Measurements from ENCODE around the gene PRR18. TPM values are rescaled to one million over a fixed set of nuclear protein-coding genes. Genes with fewer than 3 reads are reported as not detected.

Gene PRR18
- total and polyA plus RNA-seq, 9 of the 15 experiments (the other 6 are each of a cell fraction or from before 2014, with no cell fraction given), result not detected

GRCh38 chr6:166279393-166279679 is 28.9 kb downstream of the PRR18 start:
- 0% methylated on average over 1 of the region's 1 CpG for WGBS (ENCODE audit: insufficient coverage, low coverage, missing lambda C conversion rate)
- POLR2A ChIA-PET, result no interaction called here
- CTCF ChIA-PET (ENCODE audit: low intra/inter-chr PET ratio), result interaction anchor here (0.7 kb wide), 1 partner anchor 122 kb away, joined by 3 read pairs; no protein-coding TSS in a partner anchor
- TF ChIP-seq IRF1 (CRISPR knock-in tag; IDR thresholded peaks at IDR 0.05; ENCODE audit: borderline replicate concordance) (no peak), PTBP1 (IDR thresholded peaks at IDR 0.05; ENCODE audit: low read depth, low read length) (no peak), PHB2 (IDR thresholded peaks at IDR 0.05; ENCODE audit: low read depth) (no peak), TEAD1 (CRISPR knock-in tag; IDR thresholded peaks at IDR 0.05) (0 out of 4 replicates have a peak, but pooled peaks of 1 of the 2 experiments have one; percentile 37), NR2C2 (CRISPR knock-in tag; IDR thresholded peaks at IDR 0.05) (peak; percentile 36; the same call in 1 of the 2 replicates), NR2C2 (tag; IDR thresholded peaks at IDR 0.05) (no peak), LEF1 (IDR thresholded peaks at IDR 0.05) (no peak), ZNF274 (IDR thresholded peaks at IDR 0.05; ENCODE audit: borderline replicate concordance, low read depth, low read length) (no peak), GATA2 (CRISPR knock-in tag; IDR thresholded peaks at IDR 0.05) (no peak), ZNF79 (CRISPR knock-in tag; IDR thresholded peaks at IDR 0.05; ENCODE audit: low read depth) (no peak), POU5F1 (IDR thresholded peaks at IDR 0.05; ENCODE audit: borderline replicate concordance, low read depth, low read length, partially characterized antibody) (no peak), XRCC3 (IDR thresholded peaks at IDR 0.05) (no peak), POLR2A (conservative IDR thresholded peaks at IDR 0.05) (no peak)
- TF ChIP-seq, protein P1, sequence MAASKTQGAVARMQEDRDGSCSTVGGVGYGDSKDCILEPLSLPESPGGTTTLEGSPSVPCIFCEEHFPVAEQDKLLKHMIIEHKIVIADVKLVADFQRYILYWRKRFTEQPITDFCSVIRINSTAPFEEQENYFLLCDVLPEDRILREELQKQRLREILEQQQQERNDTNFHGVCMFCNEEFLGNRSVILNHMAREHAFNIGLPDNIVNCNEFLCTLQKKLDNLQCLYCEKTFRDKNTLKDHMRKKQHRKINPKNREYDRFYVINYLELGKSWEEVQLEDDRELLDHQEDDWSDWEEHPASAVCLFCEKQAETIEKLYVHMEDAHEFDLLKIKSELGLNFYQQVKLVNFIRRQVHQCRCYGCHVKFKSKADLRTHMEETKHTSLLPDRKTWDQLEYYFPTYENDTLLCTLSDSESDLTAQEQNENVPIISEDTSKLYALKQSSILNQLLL (CRISPR knock-in tag; IDR thresholded peaks at IDR 0.05; ENCODE audit: borderline replicate concordance), result no peak
- TF ChIP-seq, protein P2, sequence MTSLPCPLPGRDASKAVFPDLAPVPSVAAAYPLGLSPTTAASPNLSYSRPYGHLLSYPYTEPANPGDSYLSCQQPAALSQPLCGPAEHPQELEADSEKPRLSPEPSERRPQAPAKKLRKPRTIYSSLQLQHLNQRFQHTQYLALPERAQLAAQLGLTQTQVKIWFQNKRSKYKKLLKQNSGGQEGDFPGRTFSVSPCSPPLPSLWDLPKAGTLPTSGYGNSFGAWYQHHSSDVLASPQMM (CRISPR knock-in tag; IDR thresholded peaks at IDR 0.05), result no peak
- TF ChIP-seq, protein P3, sequence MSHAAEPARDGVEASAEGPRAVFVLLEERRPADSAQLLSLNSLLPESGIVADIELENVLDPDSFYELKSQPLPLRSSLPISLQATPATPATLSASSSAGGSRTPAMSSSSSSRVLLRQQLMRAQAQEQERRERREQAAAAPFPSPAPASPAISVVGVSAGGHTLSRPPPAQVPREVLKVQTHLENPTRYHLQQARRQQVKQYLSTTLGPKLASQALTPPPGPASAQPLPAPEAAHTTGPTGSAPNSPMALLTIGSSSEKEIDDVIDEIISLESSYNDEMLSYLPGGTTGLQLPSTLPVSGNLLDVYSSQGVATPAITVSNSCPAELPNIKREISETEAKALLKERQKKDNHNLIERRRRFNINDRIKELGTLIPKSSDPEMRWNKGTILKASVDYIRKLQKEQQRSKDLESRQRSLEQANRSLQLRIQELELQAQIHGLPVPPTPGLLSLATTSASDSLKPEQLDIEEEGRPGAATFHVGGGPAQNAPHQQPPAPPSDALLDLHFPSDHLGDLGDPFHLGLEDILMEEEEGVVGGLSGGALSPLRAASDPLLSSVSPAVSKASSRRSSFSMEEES (CRISPR knock-in tag; IDR thresholded peaks at IDR 0.05), result no peak

More at GRCh38 chr6:166279393-166279679, 28.9 kb downstream of the PRR18 start:
- no peak for DNase-seq (ENCODE audit: extremely low read depth in 1 of 4, low spot score in 3 of 4)
- Histone ChIP-seq H4K20me1 (replicated peaks; ENCODE audit: control insufficient read depth, insufficient read depth, low read length) (no peaks in the 10 kb centered on the region), H3K4me2 (ENCODE audit: insufficient read depth, low read length) (no peak overlapping the region), H3K9me3 (replicated peaks; ENCODE audit: control insufficient read depth, insufficient read depth, low read depth, low read length) (no peaks in the 10 kb centered on the region), H3K4me3 (no peak overlapping the region), H3K79me2 (ENCODE audit: control insufficient read depth, insufficient read depth, low read length) (no peaks in the 10 kb centered on the region), H3K9me1 (ENCODE audit: control insufficient read depth, insufficient read depth, low read length) (no peaks in the 10 kb centered on the region), H3K9ac (ENCODE audit: insufficient read depth in 1 of 2, low read depth in 2 of 2, low read length in 2 of 2) (no peak overlapping the region), H2AFZ (ENCODE audit: low read depth, low read length) (no peak overlapping the region), H3K36me3 (ENCODE audit: control insufficient read depth, insufficient read depth, low read length) (no peaks in the 10 kb centered on the region), H3K27me3 (ENCODE audit: control insufficient read depth in 2 of 2, insufficient read depth in 2 of 2, low read length in 2 of 2) (peaks cover 32 to 64% of the 10 kb centered on the region in 2 experiments), H3K27ac (ENCODE audit: extremely low read depth, low read depth, low read length) (no peak overlapping the region), H3K4me1 (replicated peaks in 1 of 2; ENCODE audit: control insufficient read depth in 2 of 2, insufficient read depth in 2 of 2, low read length in 2 of 2) (peaks cover 0 to 3% of the 10 kb centered on the region in 2 experiments; a peak in 1 of 5 replicates)
- in situ Hi-C loops (cut with MboI), result no loop called here
- BruUV-seq (replicated peaks), result no TSS peak
- no peak for ATAC-seq
- FAIRE-seq, result no peak
- intact Hi-C loops (cut with micrococcal nuclease), result loop anchor here (5.0 to 10.0 kb wide), 3 partner anchors 103 to 495 kb away; partner anchors contain the start of gene MPC1

Data from K562 (cell line).